ES-I3 (cell line): ENCODE results near the gene ANTKMT.
"Not testable (repeated sequence)": the region's sequence is repeated elsewhere in the genome, so short reads cannot be mapped to it uniquely, and the experiment has no call there.

Experiments used
- H3K36me3 ChIP-seq: 2 replicates; pipeline ENCODE4 v1.6.1; 2013; ENCODE audit warnings: mild to moderate bottlenecking, low read length, control low read depth, moderate library complexity; ENCODE audit not compliant: insufficient read depth
- H3K4me1 ChIP-seq: 2 replicates; pipeline ENCODE4 v1.6.1; 2013; ENCODE audit warnings: mild to moderate bottlenecking, control low read depth, low read length; ENCODE audit not compliant: insufficient read depth
- H3K9ac ChIP-seq: 2 replicates; pipeline ENCODE4 v1.6.1; 2013; ENCODE audit warnings: low read depth, mild to moderate bottlenecking, low read length, moderate library complexity
- H3K9me3 ChIP-seq: 2 replicates; pipeline ENCODE4 v1.6.1; 2013; ENCODE audit warnings: mild to moderate bottlenecking, low read length, moderate library complexity; ENCODE audit not compliant: control insufficient read depth, insufficient read depth

Gene ANTKMT

GRCh38 chr16:740764-741505 lies 20.0 kb downstream of the ANTKMT start, which contains the start of gene CIAO3:
Gene CIAO3, minus strand, starts transcription at chr16:740997. Its CDS starts 12 bp downstream, at chr16:740985.
- H3K9me3 ChIP-seq = no peaks in the 10 kb centered on the region
- peaks cover 6% of the 10 kb centered on the region; the same call in 1 of the 2 replicates for H3K4me1 ChIP-seq
- H3K36me3 ChIP-seq = peaks cover 5% of the 10 kb centered on the region; the same call in 1 of the 2 replicates
- peak within 1 kb of the TSS; percentile 93 for H3K9ac ChIP-seq

DNA sequence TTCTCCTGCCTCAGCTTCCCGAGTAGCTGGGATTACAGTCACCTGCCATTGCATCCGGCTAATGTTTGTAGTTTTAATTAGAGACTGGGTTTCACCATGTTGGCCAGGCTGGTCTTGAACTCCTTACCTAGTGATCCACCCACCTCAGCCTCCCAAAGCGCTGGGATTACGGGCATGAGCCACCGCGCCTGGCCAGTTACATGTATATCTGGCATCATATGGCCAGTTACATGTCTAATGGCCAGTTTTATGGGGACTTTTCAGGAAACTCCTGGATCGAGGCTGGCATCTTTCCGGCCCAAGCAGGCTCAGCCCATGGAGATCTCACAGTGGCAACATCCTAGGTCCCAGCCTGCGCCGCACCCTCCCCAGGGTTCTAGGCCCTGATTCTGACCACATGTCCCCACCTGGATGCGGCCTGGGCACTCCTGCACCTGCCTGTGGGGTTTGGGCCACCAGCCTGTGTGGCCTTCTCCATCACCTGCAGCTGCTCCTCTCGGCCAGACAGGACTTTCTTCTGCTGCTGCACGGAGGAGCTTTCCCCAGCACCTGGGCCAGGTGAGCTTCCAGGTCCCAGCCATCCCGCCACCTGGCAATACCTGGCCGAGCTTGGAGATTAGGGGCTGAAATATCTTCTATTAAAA lies 21.2 kb downstream of the ANTKMT start:
- Histone ChIP-seq H3K4me1 (peaks cover 6% of the 10 kb centered on the region; the same call in 1 of the 2 replicates), H3K9me3 (no peaks in the 10 kb centered on the region), H3K9ac (no peak overlapping the region), H3K36me3 (0 out of 2 replicates have a peak, but pooled peaks cover under 1% of the 10 kb centered on the region)

DNA sequence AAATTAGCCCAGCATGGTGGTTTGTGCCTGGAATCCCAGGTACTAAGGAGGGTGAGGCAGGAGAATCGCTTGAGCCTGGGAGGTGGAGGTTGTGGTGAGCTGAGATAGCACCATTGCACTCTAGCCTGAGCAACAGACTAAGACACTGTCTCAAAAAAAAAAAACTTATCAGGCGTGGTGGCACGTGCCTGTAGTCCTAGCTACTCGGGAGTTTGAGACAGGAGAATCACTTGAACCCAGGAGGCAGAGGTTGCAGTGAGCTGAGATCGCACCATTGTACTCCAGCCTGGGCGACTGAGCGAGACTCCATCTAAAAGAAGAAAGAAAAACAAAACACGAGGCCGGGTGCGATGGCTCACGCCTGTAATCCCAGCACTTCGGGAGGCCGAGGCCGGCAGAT lies 21.9 kb downstream of the ANTKMT start:
- not testable (repeated sequence) for H3K9me3 ChIP-seq, H3K36me3 ChIP-seq, H3K4me1 ChIP-seq, H3K9ac ChIP-seq

DNA sequence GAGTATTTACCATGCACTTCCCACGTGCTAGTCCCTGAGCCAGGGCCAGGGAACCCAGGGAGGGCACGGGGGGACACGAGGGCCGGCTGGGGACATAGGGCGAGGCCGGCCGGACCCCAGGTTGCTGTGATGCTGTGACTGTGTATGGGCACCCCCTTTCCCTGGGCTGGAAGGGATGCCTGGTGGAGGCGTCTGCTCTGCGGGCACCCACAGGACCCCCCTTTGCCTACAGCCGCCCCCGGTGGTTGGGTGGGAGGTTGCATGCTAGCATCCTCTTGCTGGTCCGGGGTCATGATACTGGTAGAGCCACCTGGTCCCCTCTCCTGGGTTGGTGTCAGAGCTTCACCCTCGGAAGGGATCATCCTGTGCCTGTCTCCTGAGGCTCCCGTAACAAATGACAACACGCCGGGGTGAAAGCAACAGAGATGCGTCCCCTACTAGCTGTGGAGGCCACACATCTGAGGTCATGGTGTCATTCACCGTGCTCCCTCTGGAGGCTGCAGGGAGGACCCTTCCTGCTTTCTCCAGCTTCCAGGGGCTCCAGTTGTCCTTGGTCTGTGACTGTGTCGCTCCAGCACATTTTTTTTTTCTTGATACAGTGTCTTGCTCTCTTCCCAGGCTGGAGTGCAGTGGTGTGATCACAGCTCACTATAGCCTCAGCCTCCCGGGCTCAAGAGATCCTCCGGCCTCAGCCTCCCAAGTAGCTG lies 23.0 kb downstream of the ANTKMT start:
- no peak overlapping the region for H3K9ac ChIP-seq
- 0 out of 2 replicates have a peak, but pooled peaks cover 3% of the 10 kb centered on the region for H3K4me1 ChIP-seq
- H3K36me3 ChIP-seq = no peaks in the 10 kb centered on the region
- H3K9me3 ChIP-seq = no peaks in the 10 kb centered on the region

DNA sequence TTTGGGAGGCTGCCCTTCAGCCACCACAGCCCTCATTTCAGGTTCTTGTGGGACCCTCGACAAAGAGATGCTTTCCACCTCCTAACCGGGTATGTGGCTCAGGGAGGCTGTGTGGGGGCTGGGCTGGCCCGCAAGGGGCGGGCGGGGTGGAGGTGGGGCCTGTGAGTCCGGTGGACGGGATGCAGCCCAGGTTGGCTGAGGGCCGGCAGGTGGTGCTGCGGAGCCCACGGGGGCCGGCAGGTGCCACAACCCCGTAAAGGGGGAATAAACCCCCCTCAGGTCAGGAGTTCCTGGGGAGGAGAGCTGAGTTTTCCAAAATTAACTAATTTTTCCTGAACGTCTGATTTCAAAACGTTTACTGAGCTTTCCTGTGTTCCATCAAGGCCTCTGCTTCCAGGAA lies 24.8 kb downstream of the ANTKMT start:
- Histone ChIP-seq H3K36me3 (no peaks in the 10 kb centered on the region), H3K9ac (no peak overlapping the region), H3K4me1 (0 out of 2 replicates have a peak, but pooled peaks cover 1% of the 10 kb centered on the region), H3K9me3 (no peaks in the 10 kb centered on the region)

GRCh38 chr16:746637-747036 lies 25.7 kb downstream of the ANTKMT start:
- Histone ChIP-seq H3K36me3 (no peaks in the 10 kb centered on the region), H3K9ac (no peak overlapping the region), H3K9me3 (no peaks in the 10 kb centered on the region), H3K4me1 (peaks cover 10% of the 10 kb centered on the region; the same call in 1 of the 2 replicates)

DNA sequence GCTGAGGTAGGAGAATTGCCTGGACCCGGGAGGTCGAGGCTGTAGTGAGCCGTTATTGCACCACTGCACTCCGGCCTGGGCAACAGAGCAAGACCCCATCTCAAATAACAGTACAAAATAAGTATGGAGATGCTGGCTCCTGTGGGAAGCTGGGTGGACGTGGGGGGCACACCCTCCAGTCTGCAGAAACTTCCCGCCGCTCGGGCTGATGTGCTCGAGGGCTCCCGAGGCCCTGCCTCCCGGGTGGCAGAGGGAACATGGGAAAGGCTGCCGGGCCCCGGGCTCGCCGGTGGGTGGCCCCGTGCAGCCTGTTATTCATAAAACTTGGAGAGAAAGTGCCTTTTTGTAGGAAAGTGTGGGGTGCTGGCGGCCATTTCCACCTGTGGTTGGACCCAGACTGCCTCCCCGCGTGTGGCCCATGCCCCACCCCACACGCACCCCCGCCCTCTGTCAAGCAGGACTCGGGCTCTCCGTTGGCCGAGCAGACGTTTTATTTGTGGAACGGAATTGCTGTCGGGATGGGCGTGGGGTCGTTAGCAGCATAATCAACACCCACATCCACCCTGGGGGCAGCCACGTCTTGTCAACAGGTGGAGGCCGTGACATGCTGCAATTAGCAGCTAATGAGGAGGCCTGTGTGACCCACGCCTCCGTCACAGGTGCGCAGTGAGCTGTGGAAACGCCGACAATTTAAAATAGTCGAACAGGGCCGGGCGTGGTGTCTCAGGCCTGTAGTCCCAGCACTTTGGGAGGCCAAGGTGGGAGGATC lies 27.2 kb downstream of the ANTKMT start:
- no peaks in the 10 kb centered on the region for H3K36me3 ChIP-seq
- H3K9me3 ChIP-seq = no peaks in the 10 kb centered on the region
- no peak overlapping the region for H3K9ac ChIP-seq
- H3K4me1 ChIP-seq = peaks cover 19% of the 10 kb centered on the region; the same call in 1 of the 2 replicates

DNA sequence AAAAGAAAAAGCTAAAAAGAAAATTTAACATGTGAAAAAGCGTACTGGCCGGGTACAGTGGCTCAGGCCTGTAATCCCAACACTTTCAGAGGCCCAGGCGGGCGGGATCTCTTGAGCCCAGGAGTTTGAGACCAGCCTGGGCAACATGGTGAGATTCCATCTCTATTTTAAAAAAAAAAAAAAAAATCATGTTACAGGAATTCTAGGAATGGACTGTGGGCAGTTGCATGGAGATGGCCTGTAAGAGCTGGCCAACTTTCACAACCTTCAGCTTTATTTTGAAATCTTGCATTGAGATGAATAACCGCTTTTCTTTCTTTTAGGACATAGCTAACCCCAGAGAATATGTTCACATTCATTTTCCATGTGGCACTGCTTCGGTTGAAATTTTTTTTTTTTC lies 28.1 kb downstream of the ANTKMT start:
- Histone ChIP-seq H3K4me1 (peaks cover 19% of the 10 kb centered on the region; the same call in 1 of the 2 replicates), H3K36me3 (no peaks in the 10 kb centered on the region), H3K9ac (no peak overlapping the region), H3K9me3 (no peaks in the 10 kb centered on the region)

GRCh38 chr16:750485-750884 lies 29.5 kb downstream of the ANTKMT start:
- H3K4me1 ChIP-seq = peaks cover 19% of the 10 kb centered on the region; the same call in 1 of the 2 replicates
- no peaks in the 10 kb centered on the region for H3K36me3 ChIP-seq
- no peaks in the 10 kb centered on the region for H3K9me3 ChIP-seq
- H3K9ac ChIP-seq = no peak overlapping the region

DNA sequence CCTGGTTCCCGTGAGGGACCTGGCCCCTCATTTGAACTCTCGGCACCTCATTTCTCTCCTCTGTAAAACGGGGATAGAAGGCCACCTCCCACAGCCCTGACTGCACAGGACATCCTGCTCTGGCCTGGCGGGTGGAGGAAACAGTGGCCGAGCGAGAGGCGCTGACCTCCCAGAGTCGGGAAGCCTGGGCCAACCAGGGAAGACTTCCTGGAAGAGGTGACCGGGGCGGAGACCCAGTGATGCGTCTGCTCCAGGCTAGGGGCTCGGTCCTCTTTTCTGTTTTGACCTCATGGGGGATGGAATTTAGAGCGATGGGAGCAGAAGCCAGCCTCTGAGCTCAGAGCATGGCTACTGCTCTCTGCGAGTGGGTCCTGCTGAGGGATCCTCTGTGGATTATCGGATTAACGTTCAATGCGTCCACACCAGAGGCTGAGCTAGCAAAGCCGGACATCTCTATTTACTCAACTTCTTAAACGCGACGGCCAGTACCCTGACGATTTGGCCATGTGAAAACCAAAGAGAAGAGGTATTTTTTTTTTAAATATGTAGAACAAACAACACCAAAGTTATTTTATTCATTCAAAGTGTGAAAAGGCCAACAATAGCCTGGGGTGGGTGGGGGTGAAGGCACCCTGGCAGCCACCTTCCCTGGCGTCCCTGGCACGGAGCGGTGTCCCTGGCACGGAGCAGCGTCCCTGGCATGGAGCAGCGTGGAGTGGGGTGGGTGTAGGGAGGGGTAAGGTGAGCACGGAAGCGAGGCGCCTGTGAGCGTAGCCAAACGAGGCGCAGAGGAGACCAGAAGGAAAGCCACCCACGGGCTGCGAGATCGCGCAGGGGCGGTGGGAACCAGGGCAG lies 30.4 kb downstream of the ANTKMT start:
- H3K9ac ChIP-seq = no peak overlapping the region; the same call in 1 of the 2 replicates
- H3K36me3 ChIP-seq = no peaks in the 10 kb centered on the region
- H3K4me1 ChIP-seq = peaks cover 19% of the 10 kb centered on the region; the same call in 1 of the 2 replicates
- H3K9me3 ChIP-seq = no peaks in the 10 kb centered on the region

DNA sequence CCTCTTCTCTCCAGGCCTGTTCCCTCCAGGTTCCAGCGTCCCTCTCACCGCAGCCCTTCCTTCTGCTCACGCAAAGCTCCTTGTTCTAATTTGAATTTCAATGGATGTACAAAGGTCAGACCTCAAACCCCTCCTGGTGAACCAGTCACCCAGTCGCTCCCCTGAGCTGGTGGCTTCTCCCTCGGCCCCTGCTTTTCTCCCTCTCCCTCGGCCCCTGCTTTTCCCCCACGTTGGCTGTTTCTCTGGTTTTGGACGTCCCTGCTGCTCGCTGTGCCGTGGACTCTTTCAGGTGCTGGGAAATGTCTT lies 31.0 kb downstream of the ANTKMT start:
- H3K36me3 ChIP-seq = no peaks in the 10 kb centered on the region
- no peaks in the 10 kb centered on the region for H3K9me3 ChIP-seq
- peaks cover 19% of the 10 kb centered on the region; the same call in 1 of the 2 replicates for H3K4me1 ChIP-seq
- no peak overlapping the region; the same call in 1 of the 2 replicates for H3K9ac ChIP-seq

GRCh38 chr16:754121-754607 lies 33.2 kb downstream of the ANTKMT start:
- H3K9ac ChIP-seq, H3K36me3 ChIP-seq, H3K9me3 ChIP-seq: not testable (repeated sequence)
- H3K4me1 ChIP-seq = peaks cover 19% of the 10 kb centered on the region; the same call in 1 of the 2 replicates

DNA sequence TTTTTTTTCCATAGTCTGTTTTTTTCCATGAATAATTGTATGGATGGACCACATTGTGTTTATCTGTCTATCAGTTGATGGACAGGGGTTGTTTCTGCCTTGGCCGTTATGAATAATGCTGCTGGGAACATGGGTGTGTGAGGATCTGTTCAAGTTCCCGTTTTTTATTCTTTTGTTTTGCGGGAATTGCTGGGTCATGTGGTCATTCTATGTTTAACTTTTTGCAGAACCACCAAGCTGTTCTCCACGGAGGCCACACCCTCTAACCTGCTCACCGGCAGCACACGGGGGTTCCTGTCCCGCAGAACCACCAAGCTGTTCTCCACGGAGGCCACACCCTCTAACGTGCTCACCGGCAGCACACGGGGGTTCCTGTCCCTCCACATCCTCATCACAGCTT lies 33.7 kb downstream of the ANTKMT start:
- H3K9me3 ChIP-seq = no peaks in the 10 kb centered on the region
- H3K36me3 ChIP-seq = no peaks in the 10 kb centered on the region
- peaks cover 19% of the 10 kb centered on the region; the same call in 1 of the 2 replicates for H3K4me1 ChIP-seq
- H3K9ac ChIP-seq = no peak overlapping the region
